IMR-90 (cell line): ENCODE results near the gene OR2W3. TPM values are rescaled to one million over a fixed set of nuclear protein-coding genes. Genes with fewer than 3 reads are reported as not detected.

ENCODE experiments used
- ATAC-seq: fragments of 200-7000 bp; cut with Tn5 transposase; 2 replicates; pipeline ENCODE4 v1.9.1; 2020; ENCODE audit warnings: low read depth, mild to moderate bottlenecking, moderate library complexity
- Bru-seq: library from RNA; stranded (reverse); fragments of 400-500 nt; gene quantifications from one replicate; lab custom pipeline; 2021; lab: Mats Ljungman, UMichigan
- BruChase-seq, 2 experiments: library from RNA; stranded (reverse); fragments of 400-500 nt; gene quantifications; one replicate each; lab custom pipeline; 2021; lab: Mats Ljungman, UMichigan
- BruUV-seq: library from RNA; stranded (reverse); fragments of 400-500 nt; replicated peaks from 2 replicates; lab custom pipeline; 2021; lab: Mats Ljungman, UMichigan
- CTCF ChIA-PET: fragments of 300-600 bp; formaldehyde crosslinking; extraction: SDS; loops from one replicate; lab custom pipeline; 2021; ENCODE audit warnings: antibody characterized with exemption; lab: Yijun Ruan, JAX
- POLR2A ChIA-PET: fragments of 300-600 bp; sonication (Branson Sonifier 250); formaldehyde crosslinking; loops from one replicate; lab custom pipeline; 2022; ENCODE audit warnings: antibody characterized with exemption; ENCODE audit not compliant: unreplicated experiment; lab: Charles Lee
- DNase-seq: peaks from one replicate; pipeline ENCODE4 v3.0.0; 2013
- H2AFZ ChIP-seq: replicated peaks from 2 replicates; pipeline ENCODE3; 2013; ENCODE audit warnings: low read length, mild to moderate bottlenecking; ENCODE audit not compliant: poor library complexity
- H2AK5ac ChIP-seq: 2 replicates; pipeline ENCODE4 v1.6.1; 2013; ENCODE audit warnings: low read depth, low read length, inconsistent platforms
- H2AK9ac ChIP-seq: replicated peaks from 2 replicates; pipeline ENCODE3; 2013; ENCODE audit warnings: mild to moderate bottlenecking, low read depth, low read length, moderate library complexity; ENCODE audit not compliant: poor library complexity
- H2BK120ac ChIP-seq: 2 replicates; pipeline ENCODE4 v1.6.1; 2013; ENCODE audit warnings: low read depth, low read length, inconsistent platforms
- H2BK15ac ChIP-seq: 3 replicates; pipeline ENCODE4 v1.6.1; 2013; ENCODE audit warnings: low read depth, low read length, inconsistent platforms
- H2BK20ac ChIP-seq: 2 replicates; pipeline ENCODE4 v1.6.1; 2013; ENCODE audit warnings: low read depth, mild to moderate bottlenecking, inconsistent platforms, low read length, moderate library complexity
- H2BK5ac ChIP-seq: 2 replicates; pipeline ENCODE4 v1.6.1; 2013; ENCODE audit warnings: mild to moderate bottlenecking, low read depth, low read length, inconsistent platforms; ENCODE audit not compliant: poor library complexity, severe bottlenecking
- H3K14ac ChIP-seq: replicated peaks from 2 replicates; pipeline ENCODE4 v1.6.1; 2013; ENCODE audit warnings: low read depth, low read length, inconsistent platforms
- H3K18ac ChIP-seq: 2 replicates; pipeline ENCODE4 v1.6.1; 2013; ENCODE audit warnings: low read depth, low read length, control low read depth
- H3K23ac ChIP-seq: 2 replicates; pipeline ENCODE4 v1.6.1; 2013; ENCODE audit warnings: low read depth, low read length, inconsistent platforms
- H3K27ac ChIP-seq: 2 replicates; pipeline ENCODE4 v1.5.1; 2013; ENCODE audit warnings: mild to moderate bottlenecking, control low read depth, low read length; ENCODE audit not compliant: insufficient read depth
- H3K27me3 ChIP-seq: 2 replicates; pipeline ENCODE4 v1.6.1; 2013; ENCODE audit warnings: low read length; ENCODE audit not compliant: control insufficient read depth, insufficient read depth
- H3K36me3 ChIP-seq: 2 replicates; pipeline ENCODE4 v1.6.1; 2013; ENCODE audit warnings: low read length, mixed read lengths; ENCODE audit not compliant: control insufficient read depth, insufficient read depth
- H3K4ac ChIP-seq: 2 replicates; pipeline ENCODE4 v1.6.1; 2013; ENCODE audit warnings: low read depth, low read length, inconsistent platforms
- H3K4me1 ChIP-seq: 2 replicates; pipeline ENCODE4 v1.6.1; 2013; ENCODE audit warnings: low read length, mixed read lengths; ENCODE audit not compliant: control insufficient read depth, insufficient read depth
- H3K4me2 ChIP-seq: 2 replicates; pipeline ENCODE4 v1.6.1; 2013; ENCODE audit warnings: low read depth, mild to moderate bottlenecking, control low read depth, low read length, moderate library complexity
- H3K4me3 ChIP-seq: 2 replicates; pipeline ENCODE4 v1.5.1; 2013; ENCODE audit warnings: low read depth, mild to moderate bottlenecking, control low read depth, low read length, moderate library complexity; ENCODE audit not compliant: insufficient read depth
- H3K56ac ChIP-seq: 2 replicates; pipeline ENCODE4 v1.6.1; 2013; ENCODE audit warnings: low read length, inconsistent platforms; ENCODE audit not compliant: insufficient read depth; ENCODE audit errors: extremely low read depth
- H3K79me1 ChIP-seq, 2 experiments: 2 replicates each; pipeline ENCODE4 v1.6.1; 2013; ENCODE audit warnings: low read length in 2 of 2, inconsistent platforms in 1 of 2, low read depth in 1 of 2
- H3K9ac ChIP-seq: 2 replicates; pipeline ENCODE4 v1.6.1; 2013; ENCODE audit warnings: low read depth, low read length, control low read depth
- H3K9me1 ChIP-seq: 2 replicates; pipeline ENCODE4 v1.6.1; 2013; ENCODE audit warnings: low read length, inconsistent platforms; ENCODE audit not compliant: insufficient read depth
- H3K9me3 ChIP-seq: 2 replicates; pipeline ENCODE4 v1.6.1; 2013; ENCODE audit warnings: low read length; ENCODE audit not compliant: control insufficient read depth, insufficient read depth
- H4K20me1 ChIP-seq: 2 replicates; pipeline ENCODE4 v1.6.1; 2013; ENCODE audit warnings: low read length, inconsistent platforms; ENCODE audit not compliant: insufficient read depth
- H4K5ac ChIP-seq: 2 replicates; pipeline ENCODE4 v1.6.1; 2013; ENCODE audit warnings: mild to moderate bottlenecking, low read depth, low read length, control low read depth
- H4K8ac ChIP-seq, 2 experiments: 2 replicates each; pipeline ENCODE4 v1.6.1; 2013; ENCODE audit warnings: low read depth in 2 of 2, low read length in 2 of 2, control low read depth in 1 of 2, inconsistent platforms in 1 of 2
- H4K91ac ChIP-seq: 2 replicates; pipeline ENCODE4 v1.6.1; 2013; ENCODE audit warnings: low read depth, low read length, inconsistent platforms; ENCODE audit not compliant: insufficient read depth
- MAFK ChIP-seq: IDR thresholded peaks from 2 replicates; pipeline ENCODE4 v1.6.1; 2012; ENCODE audit warnings: low read depth, low read length, improper control_type of control experiment
- MAZ ChIP-seq: IDR thresholded peaks from 2 replicates; pipeline ENCODE4 v1.6.1; 2012; ENCODE audit warnings: low read depth, mild to moderate bottlenecking, low read length, improper control_type of control experiment, moderate library complexity, borderline replicate concordance
- POLR2A ChIP-seq: IDR thresholded peaks from 2 replicates; pipeline ENCODE4 v1.6.1; 2012; ENCODE audit warnings: mild to moderate bottlenecking, low read depth, low read length
- RCOR1 ChIP-seq: IDR thresholded peaks from 2 replicates; pipeline ENCODE4 v1.6.1; 2012; ENCODE audit warnings: mild to moderate bottlenecking, low read length, improper control_type of control experiment; ENCODE audit not compliant: insufficient replicate concordance
- RFX5 ChIP-seq: IDR thresholded peaks from 2 replicates; pipeline ENCODE4 v1.8.0; 2012; ENCODE audit warnings: low read depth, mild to moderate bottlenecking, low read length, moderate library complexity
- WGBS, 2 experiments: methylation state at CpG; one replicate each; pipeline versions ENCODE4 v1.1.5 to v1.1.7; 2013; ENCODE audit warnings: missing lambda C conversion rate in 2 of 2; ENCODE audit not compliant: insufficient read length in 1 of 2; ENCODE audit errors: extremely low coverage in 2 of 2; 5-methylcytosine and 5-hydroxymethylcytosine counted together
- dilution Hi-C: fragments of 300-500 bp; cut with HindIII; formaldehyde crosslinking; loops from one replicate; pipeline ENCODE4 v1.14.3; 2018; ENCODE audit warnings: low sequenced_read_pairs; ENCODE audit not compliant: unreplicated experiment
- in situ Hi-C: fragments of 300-500 bp; cut with MboI; formaldehyde crosslinking; loops from 3 replicates; pipeline ENCODE4 v1.14.3; 2019; ENCODE audit warnings: low sequenced_read_pairs, inconsistent platforms, mixed read lengths
- intact Hi-C: fragments of 100-400 bp; cut with micrococcal nuclease; formaldehyde crosslinking; loops from 2 replicates; pipeline ENCODE4 v1.10.0; 2022
- long read RNA-seq: library from polyadenylated mRNA; unstranded; transcript quantifications from one replicate; pipeline ENCODE4 v2.0.0, GENCODE V29; 2021; ENCODE audit not compliant: unreplicated experiment
- polyA plus RNA-seq, 3 experiments: library from polyadenylated mRNA; depleted of rRNA; stranded (reverse); fragments of >200 nt; gene quantifications; 2 replicates each; pipeline ENCODE4 v1.2.3, GENCODE V29; 2012; ENCODE audit warnings: low replicate concordance in 1 of 3
- total RNA-seq: library from RNA; depleted of rRNA; stranded (reverse); fragments of >200 nt; gene quantifications from 2 replicates; pipeline ENCODE4 v1.2.3, GENCODE V29; 2012; rRNA removed
- TF ChIP-seq, protein P1 (sequence below): fragments of 150-350 bp; IDR thresholded peaks from 2 replicates; pipeline ENCODE4 v1.6.1; 2017; ENCODE audit warnings: mild to moderate bottlenecking, antibody characterized with exemption, low read length, low read depth
- TF ChIP-seq, protein P2 (sequence below): fragments of 150-350 bp; IDR thresholded peaks from 2 replicates; pipeline ENCODE4 v1.6.1; 2016; ENCODE audit warnings: low read depth, mild to moderate bottlenecking, low read length, moderate library complexity, borderline replicate concordance
- TF ChIP-seq, protein P3 (sequence below): conservative IDR thresholded peaks from 2 replicates; pipeline ENCODE4 v1.5.1; 2012; ENCODE audit warnings: mild to moderate bottlenecking, low read depth, low read length, improper control_type of control experiment

OR2W3 gene
- 0.28 and 0.54 TPM in 2 replicates for total RNA-seq
- polyA plus RNA-seq (2012; rRNA removed), result 0.63 and 0.90 TPM in 2 replicates
- 1.1 and 1.2 TPM in 2 replicates for polyA plus RNA-seq (2012; cell fraction: cytosol; rRNA removed)
- polyA plus RNA-seq (2012; cell fraction: nucleus; rRNA removed; ENCODE audit: low replicate concordance), result 0.70 and 1.3 TPM in 2 replicates
- not detected for Bru-seq, nascent RNA
- not detected for BruChase-seq, experiment 1, labeled RNA remaining after a 6-hour chase
- BruChase-seq, experiment 2, labeled RNA remaining after a 2-hour chase, result percentile 24 among the genes with signal in this experiment
- long read RNA-seq, result 0 reads

DNA sequence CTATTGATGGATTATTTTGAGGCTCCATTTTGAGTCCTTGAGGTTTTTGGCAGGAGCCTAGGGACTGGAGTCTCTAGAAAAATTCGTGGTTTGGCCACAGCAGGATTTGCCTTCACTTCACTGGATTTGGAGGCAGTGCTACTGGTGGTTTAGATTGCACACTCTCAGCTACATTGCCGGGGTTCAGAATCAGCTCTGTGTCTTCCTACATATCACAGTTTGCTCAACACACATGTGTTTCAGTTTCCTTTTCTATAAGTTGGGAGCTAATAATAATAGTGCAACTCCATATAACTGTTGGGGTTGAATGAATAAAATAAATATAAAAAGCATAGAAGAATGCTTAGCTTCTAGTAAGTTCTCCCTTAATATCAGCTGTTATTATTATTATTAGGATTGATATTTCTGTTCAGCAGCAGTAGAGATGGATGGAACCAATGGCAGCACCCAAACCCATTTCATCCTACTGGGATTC, at the start of gene OR2W3:
Gene OR2W3, plus strand, starts transcription at position 425 of the 475 bp plus-strand sequence. Its CDS starts 0 bp downstream, at position 425.
- H3K4me1 ChIP-seq, result no peaks in the 10 kb centered on the region
- H4K5ac ChIP-seq, result no peak within 1 kb of the TSS
- no peak within 1 kb of the TSS for H3K4me3 ChIP-seq
- no peak within 1 kb of the TSS for H2BK120ac ChIP-seq
- dilution Hi-C loops, result no loop called here
- CTCF ChIA-PET, result no interaction called here
- H2AFZ ChIP-seq, result no peak within 1 kb of the TSS
- no peaks in the 10 kb centered on the region for H3K9me1 ChIP-seq
- DNase-seq, result no peak
- H3K18ac ChIP-seq, result no peak within 1 kb of the TSS
- no peak within 1 kb of the TSS for H3K4me2 ChIP-seq
- no peak within 1 kb of the TSS for H2BK20ac ChIP-seq
- no peak within 1 kb of the TSS for H3K27ac ChIP-seq
- H2AK5ac ChIP-seq, result no peak within 1 kb of the TSS
- TF ChIP-seq MAFK, result no peak
- TF ChIP-seq POLR2A, result no peak
- TF ChIP-seq, protein P1, sequence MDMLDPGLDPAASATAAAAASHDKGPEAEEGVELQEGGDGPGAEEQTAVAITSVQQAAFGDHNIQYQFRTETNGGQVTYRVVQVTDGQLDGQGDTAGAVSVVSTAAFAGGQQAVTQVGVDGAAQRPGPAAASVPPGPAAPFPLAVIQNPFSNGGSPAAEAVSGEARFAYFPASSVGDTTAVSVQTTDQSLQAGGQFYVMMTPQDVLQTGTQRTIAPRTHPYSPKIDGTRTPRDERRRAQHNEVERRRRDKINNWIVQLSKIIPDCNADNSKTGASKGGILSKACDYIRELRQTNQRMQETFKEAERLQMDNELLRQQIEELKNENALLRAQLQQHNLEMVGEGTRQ, result no peak
- no peak for TF ChIP-seq MAZ
- TF ChIP-seq, protein P2, sequence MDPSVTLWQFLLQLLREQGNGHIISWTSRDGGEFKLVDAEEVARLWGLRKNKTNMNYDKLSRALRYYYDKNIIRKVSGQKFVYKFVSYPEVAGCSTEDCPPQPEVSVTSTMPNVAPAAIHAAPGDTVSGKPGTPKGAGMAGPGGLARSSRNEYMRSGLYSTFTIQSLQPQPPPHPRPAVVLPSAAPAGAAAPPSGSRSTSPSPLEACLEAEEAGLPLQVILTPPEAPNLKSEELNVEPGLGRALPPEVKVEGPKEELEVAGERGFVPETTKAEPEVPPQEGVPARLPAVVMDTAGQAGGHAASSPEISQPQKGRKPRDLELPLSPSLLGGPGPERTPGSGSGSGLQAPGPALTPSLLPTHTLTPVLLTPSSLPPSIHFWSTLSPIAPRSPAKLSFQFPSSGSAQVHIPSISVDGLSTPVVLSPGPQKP, result no peak
- TF ChIP-seq RFX5, result no peak
- TF ChIP-seq, protein P3, sequence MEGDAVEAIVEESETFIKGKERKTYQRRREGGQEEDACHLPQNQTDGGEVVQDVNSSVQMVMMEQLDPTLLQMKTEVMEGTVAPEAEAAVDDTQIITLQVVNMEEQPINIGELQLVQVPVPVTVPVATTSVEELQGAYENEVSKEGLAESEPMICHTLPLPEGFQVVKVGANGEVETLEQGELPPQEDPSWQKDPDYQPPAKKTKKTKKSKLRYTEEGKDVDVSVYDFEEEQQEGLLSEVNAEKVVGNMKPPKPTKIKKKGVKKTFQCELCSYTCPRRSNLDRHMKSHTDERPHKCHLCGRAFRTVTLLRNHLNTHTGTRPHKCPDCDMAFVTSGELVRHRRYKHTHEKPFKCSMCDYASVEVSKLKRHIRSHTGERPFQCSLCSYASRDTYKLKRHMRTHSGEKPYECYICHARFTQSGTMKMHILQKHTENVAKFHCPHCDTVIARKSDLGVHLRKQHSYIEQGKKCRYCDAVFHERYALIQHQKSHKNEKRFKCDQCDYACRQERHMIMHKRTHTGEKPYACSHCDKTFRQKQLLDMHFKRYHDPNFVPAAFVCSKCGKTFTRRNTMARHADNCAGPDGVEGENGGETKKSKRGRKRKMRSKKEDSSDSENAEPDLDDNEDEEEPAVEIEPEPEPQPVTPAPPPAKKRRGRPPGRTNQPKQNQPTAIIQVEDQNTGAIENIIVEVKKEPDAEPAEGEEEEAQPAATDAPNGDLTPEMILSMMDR, result no peak
- TF ChIP-seq RCOR1, result no peak
- no peak within 1 kb of the TSS for H3K14ac ChIP-seq
- H3K56ac ChIP-seq, result no peak within 1 kb of the TSS
- WGBS, 2 experiments, result no CpG with 5 or more reads among the region's 2 CpGs
- H4K8ac ChIP-seq, result no peak within 1 kb of the TSS
- peaks cover 5% of the 10 kb centered on the region; the same call in 1 of the 2 replicates for H3K9me3 ChIP-seq
- H3K79me1 ChIP-seq, result no peaks in the 10 kb centered on the region
- H4K20me1 ChIP-seq, result no peaks in the 10 kb centered on the region
- no peak for ATAC-seq
- POLR2A ChIA-PET, result no interaction called here
- no TSS peak for BruUV-seq
- no peaks in the 10 kb centered on the region for H3K36me3 ChIP-seq
- no peak within 1 kb of the TSS for H3K4ac ChIP-seq
- H4K91ac ChIP-seq, result no peak within 1 kb of the TSS
- no peak within 1 kb of the TSS for H2BK15ac ChIP-seq
- H2AK9ac ChIP-seq, result no peak within 1 kb of the TSS
- in situ Hi-C loops, result no loop called here
- no peak within 1 kb of the TSS for H3K9ac ChIP-seq
- H2BK5ac ChIP-seq, result no peak within 1 kb of the TSS
- no peak within 1 kb of the TSS for H3K23ac ChIP-seq
- intact Hi-C loops, result no loop called here
- no peaks in the 10 kb centered on the region for H3K27me3 ChIP-seq
